ENCODE measurements around the gene CLDN6.

CLDN6 gene

DNA sequence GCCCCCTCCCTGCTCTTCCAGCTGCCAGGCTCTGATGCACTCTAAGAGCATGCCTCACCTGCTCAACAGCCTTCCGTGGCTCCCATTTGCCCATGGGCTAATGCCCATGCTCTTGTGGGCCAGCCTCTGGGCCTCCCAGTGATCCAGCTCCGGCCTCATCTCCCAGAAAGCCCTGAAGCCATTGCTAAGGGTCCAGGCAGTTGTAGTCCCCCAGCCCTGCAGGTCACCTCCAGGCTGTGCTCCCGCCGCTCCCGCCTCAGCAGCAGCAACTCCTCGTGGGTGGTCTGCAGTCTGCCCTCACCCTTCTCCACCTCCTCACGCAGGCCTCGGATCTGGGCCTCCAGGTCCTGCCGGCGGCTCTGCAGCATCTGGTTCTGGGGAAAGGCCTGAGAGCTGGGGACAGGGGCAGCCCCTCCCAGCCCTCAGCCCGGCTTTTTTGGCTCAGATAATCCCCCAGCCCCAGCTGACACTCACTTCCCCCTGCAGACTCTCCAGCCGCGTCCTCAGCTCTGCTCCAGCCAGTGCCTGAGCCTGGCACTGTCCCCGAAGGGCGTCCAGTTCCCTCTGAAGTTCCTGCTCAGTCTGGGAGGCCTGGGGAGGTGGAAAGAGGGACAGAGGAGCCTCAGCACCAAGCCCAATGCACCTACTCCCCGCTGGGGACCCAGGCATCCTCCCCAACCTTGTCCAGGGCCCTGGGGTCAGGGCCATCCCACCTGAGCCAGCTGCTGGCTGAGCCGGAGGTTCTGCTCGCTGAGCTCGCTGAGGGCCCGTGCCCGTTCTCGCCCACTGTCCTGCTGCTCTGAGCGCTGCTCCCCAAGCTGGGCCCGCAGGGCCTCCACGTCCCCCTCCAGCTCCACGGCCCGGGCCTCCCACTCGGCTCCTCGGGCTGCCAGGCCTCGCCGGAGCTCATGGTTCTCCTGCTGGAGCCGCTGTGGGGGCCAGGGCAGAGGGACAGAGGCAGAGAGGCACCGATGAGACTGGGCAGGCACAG, 12.5 kb upstream of the CLDN6 start:
- TF ChIP-seq, protein P1, sequence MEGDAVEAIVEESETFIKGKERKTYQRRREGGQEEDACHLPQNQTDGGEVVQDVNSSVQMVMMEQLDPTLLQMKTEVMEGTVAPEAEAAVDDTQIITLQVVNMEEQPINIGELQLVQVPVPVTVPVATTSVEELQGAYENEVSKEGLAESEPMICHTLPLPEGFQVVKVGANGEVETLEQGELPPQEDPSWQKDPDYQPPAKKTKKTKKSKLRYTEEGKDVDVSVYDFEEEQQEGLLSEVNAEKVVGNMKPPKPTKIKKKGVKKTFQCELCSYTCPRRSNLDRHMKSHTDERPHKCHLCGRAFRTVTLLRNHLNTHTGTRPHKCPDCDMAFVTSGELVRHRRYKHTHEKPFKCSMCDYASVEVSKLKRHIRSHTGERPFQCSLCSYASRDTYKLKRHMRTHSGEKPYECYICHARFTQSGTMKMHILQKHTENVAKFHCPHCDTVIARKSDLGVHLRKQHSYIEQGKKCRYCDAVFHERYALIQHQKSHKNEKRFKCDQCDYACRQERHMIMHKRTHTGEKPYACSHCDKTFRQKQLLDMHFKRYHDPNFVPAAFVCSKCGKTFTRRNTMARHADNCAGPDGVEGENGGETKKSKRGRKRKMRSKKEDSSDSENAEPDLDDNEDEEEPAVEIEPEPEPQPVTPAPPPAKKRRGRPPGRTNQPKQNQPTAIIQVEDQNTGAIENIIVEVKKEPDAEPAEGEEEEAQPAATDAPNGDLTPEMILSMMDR (IDR thresholded peaks at IDR 0.05; ENCODE audit: low read depth, low read length): no peak
- no peak overlapping the region for H3K4me3 ChIP-seq (ENCODE audit: low read depth, low read length)

DNA sequence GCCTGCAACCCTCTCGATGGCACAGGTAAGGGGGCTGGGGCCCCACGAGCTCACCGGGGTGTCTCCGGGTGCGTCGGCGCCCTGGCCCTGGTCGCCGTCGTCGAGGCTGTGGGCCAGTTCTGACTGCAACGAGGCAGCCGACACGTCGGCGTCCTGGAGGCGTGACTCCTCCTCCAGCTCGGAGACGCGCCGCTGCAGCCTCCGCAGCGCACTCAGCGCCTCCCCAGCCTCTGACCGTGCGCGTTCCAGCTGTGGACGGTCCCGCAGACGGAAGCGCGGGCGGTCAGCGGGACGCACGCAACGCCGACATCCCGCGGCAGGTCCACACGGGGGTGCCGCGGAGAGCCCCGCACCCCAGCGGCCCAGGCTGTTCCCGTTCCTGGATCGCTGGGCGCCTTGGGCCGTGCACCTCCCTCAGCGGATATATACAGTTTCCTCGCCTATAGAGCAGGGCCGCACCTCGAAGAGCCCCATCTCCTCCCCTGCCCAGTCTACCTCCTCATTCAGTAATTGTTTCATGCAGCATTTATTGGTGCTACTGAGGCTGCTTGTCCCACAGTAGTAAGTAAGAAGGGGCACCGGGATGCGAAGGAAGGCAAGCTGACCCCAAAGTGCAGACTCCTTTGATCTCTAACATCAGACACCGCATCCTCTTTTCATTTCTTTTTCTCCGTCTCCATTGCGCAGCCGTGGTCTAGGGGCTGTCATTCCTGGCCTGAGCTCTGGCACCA, 11.7 kb upstream of the CLDN6 start:
- no peak overlapping the region for H3K4me3 ChIP-seq (ENCODE audit: low read depth, low read length)
- TF ChIP-seq, protein P1 (IDR thresholded peaks at IDR 0.05; ENCODE audit: low read depth, low read length): no peak

DNA sequence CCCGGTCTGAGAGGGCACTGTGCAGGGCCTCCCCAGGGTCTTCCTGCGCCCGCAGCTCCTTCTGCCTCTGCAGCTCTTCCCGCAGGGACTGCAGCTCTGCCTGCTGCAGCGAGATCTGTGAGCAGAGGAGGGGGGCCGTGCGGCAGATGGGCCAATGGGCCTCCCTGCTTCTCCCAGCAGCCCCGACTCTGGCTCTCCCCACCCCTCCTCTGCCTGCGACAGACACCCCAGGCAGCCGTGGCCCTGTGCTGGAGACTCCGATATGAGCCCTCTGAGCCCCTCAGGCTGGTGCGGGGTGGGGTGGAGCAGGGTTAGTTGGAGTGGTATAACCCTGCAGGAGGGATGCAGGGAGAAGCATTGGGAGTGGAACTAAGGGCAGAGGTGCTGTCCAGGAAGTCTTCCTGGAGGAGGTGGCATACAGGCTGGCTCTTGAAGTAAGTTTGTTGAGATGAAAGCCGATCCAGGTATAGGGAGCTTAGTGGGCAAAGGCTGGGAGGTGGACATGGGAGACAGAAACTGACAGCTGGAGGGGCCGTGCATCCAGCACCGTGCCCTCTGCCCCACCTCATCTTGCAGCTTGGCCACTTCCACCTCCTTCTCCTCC, 10.8 kb upstream of the CLDN6 start:
- no peak overlapping the region for H3K4me3 ChIP-seq (ENCODE audit: low read depth, low read length)
- TF ChIP-seq, protein P1 (IDR thresholded peaks at IDR 0.05; ENCODE audit: low read depth, low read length): no peak

DNA sequence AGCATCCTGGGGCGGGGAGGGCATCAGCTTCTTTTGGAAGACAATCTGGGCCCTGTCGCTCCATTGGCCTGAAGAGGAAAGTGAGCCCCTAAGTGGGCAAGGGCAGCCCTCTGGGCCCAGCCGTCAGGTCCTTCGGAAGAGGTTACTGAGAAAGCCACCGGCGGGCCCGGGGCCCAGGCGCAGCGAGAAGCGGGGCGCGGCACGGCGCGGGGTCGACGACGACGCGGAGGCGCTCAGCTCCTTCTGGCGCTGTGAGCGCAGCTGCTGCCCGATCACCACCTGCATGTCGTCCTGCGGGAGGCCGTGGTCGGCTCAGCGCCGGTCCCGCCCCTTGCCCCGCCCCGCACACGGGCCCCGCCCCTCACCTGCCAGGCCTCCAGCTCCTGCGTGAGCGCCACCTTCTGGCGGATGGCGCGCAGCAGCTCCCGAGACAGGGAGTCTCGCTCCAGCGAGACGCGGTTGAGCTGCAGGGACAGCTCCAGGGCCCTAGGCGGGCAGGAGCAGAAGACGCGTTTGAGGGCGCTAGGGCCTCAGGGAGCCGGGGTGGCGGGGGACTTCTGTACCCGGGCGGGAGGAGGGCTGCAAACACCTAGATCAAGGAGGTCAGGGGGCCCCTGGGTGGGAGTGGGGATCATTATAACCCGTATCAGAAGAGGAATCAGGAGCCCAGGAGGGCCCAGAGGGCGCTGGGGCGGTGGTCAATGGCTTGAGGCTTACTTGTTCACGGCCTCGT, 10.2 kb upstream of the CLDN6 start:
- H3K4me3 ChIP-seq (ENCODE audit: low read depth, low read length): no peak overlapping the region
- TF ChIP-seq, protein P1 (IDR thresholded peaks at IDR 0.05; ENCODE audit: low read depth, low read length): 0 out of 2 replicates have a peak, but pooled peaks have one; percentile 20

DNA sequence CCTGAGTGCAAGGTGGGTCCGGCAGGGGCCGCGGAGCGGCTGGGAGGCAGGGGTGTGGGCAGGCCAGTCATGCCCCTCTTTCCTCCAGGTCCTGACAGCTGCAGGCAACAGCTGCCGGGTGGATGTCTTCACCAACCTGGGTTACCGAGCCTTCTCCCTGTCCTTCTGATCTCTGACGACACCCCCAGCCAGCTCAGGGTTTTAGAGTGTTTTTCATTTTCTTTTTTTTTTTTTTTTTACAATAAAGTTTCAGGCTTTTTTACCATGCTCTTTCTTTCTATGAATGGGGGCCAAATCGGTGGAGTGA, 9.5 kb upstream of the CLDN6 start:
- TF ChIP-seq, protein P1 (IDR thresholded peaks at IDR 0.05; ENCODE audit: low read depth, low read length): no peak
- no peak overlapping the region for H3K4me3 ChIP-seq (ENCODE audit: low read depth, low read length)

DNA sequence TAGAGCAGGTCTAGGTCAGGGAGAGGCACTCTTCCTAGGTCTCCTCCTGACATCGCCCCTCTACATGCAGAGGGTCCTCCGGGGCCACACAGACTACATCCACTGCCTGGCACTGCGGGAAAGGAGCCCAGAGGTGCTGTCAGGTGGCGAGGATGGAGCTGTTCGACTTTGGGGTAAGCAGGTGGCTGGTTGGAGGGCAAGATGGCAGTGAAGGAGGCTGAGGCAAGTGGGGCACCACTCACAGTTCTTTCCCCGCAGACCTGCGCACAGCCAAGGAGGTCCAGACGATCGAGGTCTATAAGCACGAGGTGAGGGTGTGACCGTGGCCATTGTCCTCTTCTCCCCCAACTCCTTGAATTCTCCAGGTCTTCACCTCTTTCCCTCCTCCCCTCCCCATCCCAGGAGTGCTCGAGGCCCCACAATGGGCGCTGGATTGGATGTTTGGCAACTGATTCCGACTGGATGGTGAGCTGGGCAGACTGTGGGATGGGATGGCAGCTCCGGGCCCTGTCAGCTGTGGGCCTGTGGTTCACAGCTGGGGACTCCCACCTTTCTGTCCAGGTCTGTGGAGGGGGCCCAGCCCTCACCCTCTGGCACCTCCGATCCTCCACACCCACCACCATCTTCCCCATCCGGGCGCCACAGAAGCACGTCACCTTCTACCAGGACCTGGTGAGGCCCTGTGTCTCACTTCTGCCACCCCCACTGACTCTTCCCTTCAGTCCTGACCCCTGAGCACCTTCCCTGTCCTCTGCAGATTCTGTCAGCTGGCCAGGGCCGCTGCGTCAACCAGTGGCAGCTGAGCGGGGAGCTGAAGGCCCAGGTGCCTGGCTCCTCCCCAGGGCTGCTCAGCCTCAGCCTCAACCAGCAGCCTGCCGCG, 8.9 kb upstream of the CLDN6 start:
- TF ChIP-seq, protein P1 (IDR thresholded peaks at IDR 0.05; ENCODE audit: low read depth, low read length): no peak
- no peak overlapping the region for H3K4me3 ChIP-seq (ENCODE audit: low read depth, low read length)
